IPS DF 4.7 (cell line): Measurements from ENCODE around the gene MAN2B2.

Source experiments
- DNase-seq: peaks from one replicate; pipeline ENCODE4 v3.0.0-alpha.2; 2013; ENCODE audit warnings: low spot score; ENCODE audit errors: extremely low read depth

MAN2B2 gene

GRCh38 chr4:6566391-6567190 is 8.4 kb upstream of the MAN2B2 start:
- no peak for DNase-seq

GRCh38 chr4:6567218-6567617 is 7.8 kb upstream of the MAN2B2 start:
- no peak for DNase-seq

- DNase-seq, result no peak
Measured at GRCh38 chr4:6568148-6568547, 6.8 kb upstream of the MAN2B2 start.

GRCh38 chr4:6568689-6569332 is 6.2 kb upstream of the MAN2B2 start:
- DNase-seq, result no peak

- DNase-seq, result no peak
Measured at GRCh38 chr4:6571608-6572007, 3.4 kb upstream of the MAN2B2 start.

- no peak for DNase-seq
Measured at GRCh38 chr4:6573551-6573950, 1.4 kb upstream of the MAN2B2 start.

- DNase-seq, result no peak
Measured at GRCh38 chr4:6573986-6574746, 823 bp upstream of the MAN2B2 start.

- no peak for DNase-seq
Measured at GRCh38 chr4:6575503-6576240, 683 bp downstream of the MAN2B2 start.

- DNase-seq, result no peak
Measured at GRCh38 chr4:6576512-6576911, 1.5 kb downstream of the MAN2B2 start.

- no peak for DNase-seq
Measured at GRCh38 chr4:6576932-6577331, 1.9 kb downstream of the MAN2B2 start.

GRCh38 chr4:6577409-6577808 is 2.4 kb downstream of the MAN2B2 start:
- DNase-seq, result no peak

GRCh38 chr4:6578221-6578620 is 3.2 kb downstream of the MAN2B2 start:
- DNase-seq, result no peak

GRCh38 chr4:6580353-6580752 is 5.4 kb downstream of the MAN2B2 start:
- no peak for DNase-seq

- DNase-seq, result no peak
Measured at GRCh38 chr4:6581566-6582121, 6.7 kb downstream of the MAN2B2 start.

GRCh38 chr4:6582889-6583490 is 8.0 kb downstream of the MAN2B2 start:
- no peak for DNase-seq

- DNase-seq, result no peak
Measured at GRCh38 chr4:6584865-6585264, 9.9 kb downstream of the MAN2B2 start.

GRCh38 chr4:6586715-6587325 is 11.8 kb downstream of the MAN2B2 start:
- no peak for DNase-seq

GRCh38 chr4:6589444-6589843 is 14.5 kb downstream of the MAN2B2 start:
- no peak for DNase-seq

- DNase-seq, result no peak
Measured at GRCh38 chr4:6591313-6591712, 16.3 kb downstream of the MAN2B2 start.

GRCh38 chr4:6591781-6592180 is 16.8 kb downstream of the MAN2B2 start:
- no peak for DNase-seq
